C4-2B (cell line): ENCODE results near the gene POLDIP2.

Source experiments
- H3K27ac ChIP-seq: fragments of 450-650 bp; 2 replicates; pipeline ENCODE4 v1.5.1; 2017
- ZFX ChIP-seq: fragments of 450-650 bp; IDR thresholded peaks from 2 replicates; pipeline ENCODE4 v1.6.1; 2017
- TF ChIP-seq, protein P1 (sequence below): fragments of 450-650 bp; conservative IDR thresholded peaks from 2 replicates; pipeline ENCODE4 v1.5.1; 2017; ENCODE audit warnings: mild to moderate bottlenecking

The POLDIP2 gene

GRCh38 chr17:28363186-28363585 is 5.9 kb upstream of the POLDIP2 start:
- TF ChIP-seq ZFX, result no peak
- TF ChIP-seq, protein P1, sequence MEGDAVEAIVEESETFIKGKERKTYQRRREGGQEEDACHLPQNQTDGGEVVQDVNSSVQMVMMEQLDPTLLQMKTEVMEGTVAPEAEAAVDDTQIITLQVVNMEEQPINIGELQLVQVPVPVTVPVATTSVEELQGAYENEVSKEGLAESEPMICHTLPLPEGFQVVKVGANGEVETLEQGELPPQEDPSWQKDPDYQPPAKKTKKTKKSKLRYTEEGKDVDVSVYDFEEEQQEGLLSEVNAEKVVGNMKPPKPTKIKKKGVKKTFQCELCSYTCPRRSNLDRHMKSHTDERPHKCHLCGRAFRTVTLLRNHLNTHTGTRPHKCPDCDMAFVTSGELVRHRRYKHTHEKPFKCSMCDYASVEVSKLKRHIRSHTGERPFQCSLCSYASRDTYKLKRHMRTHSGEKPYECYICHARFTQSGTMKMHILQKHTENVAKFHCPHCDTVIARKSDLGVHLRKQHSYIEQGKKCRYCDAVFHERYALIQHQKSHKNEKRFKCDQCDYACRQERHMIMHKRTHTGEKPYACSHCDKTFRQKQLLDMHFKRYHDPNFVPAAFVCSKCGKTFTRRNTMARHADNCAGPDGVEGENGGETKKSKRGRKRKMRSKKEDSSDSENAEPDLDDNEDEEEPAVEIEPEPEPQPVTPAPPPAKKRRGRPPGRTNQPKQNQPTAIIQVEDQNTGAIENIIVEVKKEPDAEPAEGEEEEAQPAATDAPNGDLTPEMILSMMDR, result no peak
- H3K27ac ChIP-seq, result no peak overlapping the region

DNA sequence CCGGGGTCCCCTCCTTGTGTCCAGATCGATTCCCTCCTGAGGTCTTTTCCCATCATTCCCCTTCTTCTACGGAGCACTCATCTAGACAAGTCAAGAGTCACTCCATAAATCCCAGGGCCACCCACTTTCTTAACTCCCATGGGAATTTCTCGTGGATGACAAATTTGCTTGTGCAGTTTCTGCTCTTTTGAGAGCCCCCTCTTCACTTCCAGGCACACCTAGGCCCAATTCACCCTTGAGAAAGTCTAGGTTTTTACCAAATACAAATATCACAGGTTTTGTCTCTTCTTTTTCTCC is 522 bp upstream of the POLDIP2 start:
- peak overlapping the region; percentile 98 for H3K27ac ChIP-seq
- TF ChIP-seq, protein P1, result no peak
- TF ChIP-seq ZFX, result no peak

DNA sequence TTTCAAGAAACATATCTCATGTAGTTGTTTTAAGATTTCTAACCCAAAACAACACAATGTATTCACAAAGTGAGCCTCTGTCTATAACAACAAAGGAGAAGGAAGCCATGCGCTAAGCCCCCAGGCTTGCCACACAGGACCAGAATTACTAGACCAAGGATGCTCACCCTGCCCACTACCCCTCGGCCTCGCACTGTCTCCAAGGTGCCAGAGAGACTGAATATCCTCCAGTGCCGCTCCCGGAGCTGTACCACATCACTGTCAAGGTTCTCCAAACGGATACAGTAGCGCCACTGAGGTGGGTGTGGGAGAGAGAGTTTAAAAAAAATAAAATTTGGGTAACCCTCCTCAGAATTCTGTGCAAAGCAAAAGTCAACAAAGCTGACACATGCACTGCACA is 7.1 kb downstream of the POLDIP2 start:
- H3K27ac ChIP-seq, result no peak overlapping the region
- TF ChIP-seq, protein P1, result no peak
- no peak for TF ChIP-seq ZFX

DNA sequence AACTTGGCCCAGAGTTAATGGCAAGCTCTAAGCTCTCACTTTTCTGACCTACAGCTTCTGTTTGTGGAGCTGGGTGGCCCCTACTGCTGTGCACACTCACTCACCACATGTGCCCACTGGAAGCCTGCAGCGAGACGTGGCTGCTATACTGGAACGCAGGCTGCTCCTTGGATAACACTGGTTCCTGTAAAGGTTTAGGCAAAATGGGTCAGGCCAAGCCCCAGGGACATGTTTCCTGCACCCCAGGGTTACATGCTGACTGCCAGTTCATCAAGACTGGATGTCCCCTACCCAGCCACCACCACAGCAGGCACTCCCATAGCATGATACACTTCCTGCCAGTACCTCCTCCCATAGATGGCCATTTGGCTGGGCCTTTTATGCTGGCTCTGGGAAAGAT is 8.3 kb downstream of the POLDIP2 start:
- TF ChIP-seq ZFX, result no peak
- TF ChIP-seq, protein P1, result no peak
- no peak overlapping the region for H3K27ac ChIP-seq

GRCh38 chr17:28347261-28347891 is 10.0 kb downstream of the POLDIP2 start:
- no peak for TF ChIP-seq ZFX
- TF ChIP-seq, protein P1, result no peak; the same call in 1 of the 2 replicates

DNA sequence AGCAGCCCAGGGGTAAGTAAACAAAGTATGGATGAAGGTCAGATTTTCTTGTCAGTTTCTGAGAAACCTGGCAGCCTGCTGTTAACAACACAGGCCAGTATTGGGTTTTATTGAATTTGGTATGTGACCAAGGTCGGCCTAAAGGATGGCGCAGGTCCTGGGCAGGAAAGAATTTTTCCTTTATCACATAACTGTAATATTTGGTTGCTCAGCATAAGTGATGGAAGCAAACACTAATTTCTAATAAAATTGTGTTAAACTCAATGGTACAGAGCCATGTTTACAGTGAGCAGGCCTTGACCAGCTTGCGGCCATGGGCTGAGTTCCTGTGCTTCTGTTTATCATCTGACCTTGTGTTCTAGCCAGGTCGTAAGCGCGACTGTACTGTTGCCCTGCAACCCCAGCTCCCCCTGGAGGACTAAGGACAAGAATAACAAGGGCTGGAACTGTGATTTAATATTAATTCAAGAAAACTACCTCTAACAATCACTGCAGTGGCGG is 10.5 kb downstream of the POLDIP2 start:
- TF ChIP-seq, protein P1, result no peak; the same call in 1 of the 2 replicates
- no peak for TF ChIP-seq ZFX
- H3K27ac ChIP-seq, result peak overlapping the region; percentile 15

More at GRCh38 chr17:28347261-28347891, 10.0 kb downstream of the POLDIP2 start:
- peak overlapping the region; percentile 15 for H3K27ac ChIP-seq

DNA sequence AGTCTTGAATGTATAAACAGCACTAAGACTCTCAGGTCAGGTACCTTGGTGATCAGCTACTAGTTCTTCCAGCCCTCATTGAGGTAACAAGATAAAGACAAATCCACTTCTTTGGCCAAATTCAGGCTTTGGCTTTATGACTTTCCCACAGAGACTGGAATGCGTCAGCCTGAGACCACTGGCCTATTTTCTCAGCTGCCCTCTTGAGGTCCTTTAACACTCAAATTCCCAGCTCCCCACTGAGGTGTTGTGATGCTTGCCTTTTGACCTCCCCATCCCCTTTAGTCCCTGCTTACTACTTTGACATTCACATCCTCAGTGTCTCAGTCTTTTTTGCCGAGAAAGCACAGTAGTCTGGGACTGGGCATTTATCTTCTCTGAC is 11.1 kb downstream of the POLDIP2 start:
- no peak for TF ChIP-seq ZFX
- TF ChIP-seq, protein P1, result no peak
- no peak overlapping the region; the same call in 1 of the 2 replicates for H3K27ac ChIP-seq
